T-helper 2 cell (primary cell): ENCODE measurements around the gene ADCYAP1.

ENCODE experiments used
- DNase-seq, 5 experiments: peaks; one replicate each; pipeline versions ENCODE4 v3.0.0 to v3.0.0-alpha.2; 2012 to 2022

Gene ADCYAP1

DNA sequence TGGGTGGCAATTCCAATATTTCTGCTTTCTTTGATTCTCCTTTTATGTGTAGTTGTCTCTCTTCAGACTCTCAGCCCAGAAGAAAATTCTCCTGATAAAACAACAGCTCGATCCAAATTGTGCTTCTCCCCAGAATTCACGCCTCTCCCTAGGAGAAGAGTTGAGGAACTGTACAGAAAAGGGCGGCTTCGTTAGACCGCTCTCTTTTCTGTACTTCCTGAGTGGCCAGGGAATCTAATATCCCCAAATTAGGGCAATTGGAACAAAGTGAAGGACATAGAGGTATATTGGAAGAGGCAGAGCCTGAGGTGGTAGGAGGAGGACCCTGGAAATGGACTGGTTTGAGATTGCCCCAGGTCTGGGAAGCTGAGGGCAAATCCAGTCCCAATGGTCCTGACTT lies 5.6 kb downstream of the ADCYAP1 start:
- DNase-seq, result no peak

DNA sequence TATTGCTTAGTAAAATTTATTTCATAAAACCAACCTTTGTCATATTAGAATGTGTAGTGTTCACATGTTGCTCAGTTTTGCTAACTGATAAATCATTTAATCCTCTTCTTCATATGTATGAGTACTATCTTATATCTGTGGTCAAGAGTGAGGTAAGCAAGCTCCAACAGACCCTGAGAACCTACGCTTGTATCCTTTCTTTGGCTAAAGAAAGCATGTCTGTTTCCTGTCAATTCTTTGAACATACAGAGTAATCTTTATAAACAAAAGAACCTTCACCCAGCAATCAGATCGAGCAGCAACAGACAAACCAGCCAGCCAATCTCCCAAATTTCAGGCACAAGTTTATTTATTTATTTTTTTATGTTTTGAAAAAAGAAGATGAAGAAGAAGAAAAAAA lies 6.4 kb downstream of the ADCYAP1 start:
- DNase-seq, result no peak

DNA sequence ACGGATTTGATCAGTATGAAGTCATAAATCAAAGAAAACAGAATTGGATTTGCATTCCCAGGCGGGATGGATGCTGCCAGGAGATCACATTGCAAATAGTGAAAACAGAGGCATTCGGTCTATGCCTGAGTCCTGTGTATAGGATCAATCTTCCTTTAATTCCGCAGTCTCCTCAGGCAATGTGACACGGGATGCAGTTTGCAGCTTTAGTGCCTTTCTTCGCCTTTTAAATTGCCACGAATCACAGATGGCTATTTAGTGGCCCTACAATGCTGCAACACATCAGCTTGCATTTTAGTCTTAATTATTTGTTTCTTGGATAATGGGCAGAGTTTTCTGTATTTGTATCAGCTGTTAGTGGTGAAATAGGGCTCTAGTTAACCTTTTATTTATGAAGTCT lies 6.8 kb downstream of the ADCYAP1 start:
- DNase-seq, result no peak

DNA sequence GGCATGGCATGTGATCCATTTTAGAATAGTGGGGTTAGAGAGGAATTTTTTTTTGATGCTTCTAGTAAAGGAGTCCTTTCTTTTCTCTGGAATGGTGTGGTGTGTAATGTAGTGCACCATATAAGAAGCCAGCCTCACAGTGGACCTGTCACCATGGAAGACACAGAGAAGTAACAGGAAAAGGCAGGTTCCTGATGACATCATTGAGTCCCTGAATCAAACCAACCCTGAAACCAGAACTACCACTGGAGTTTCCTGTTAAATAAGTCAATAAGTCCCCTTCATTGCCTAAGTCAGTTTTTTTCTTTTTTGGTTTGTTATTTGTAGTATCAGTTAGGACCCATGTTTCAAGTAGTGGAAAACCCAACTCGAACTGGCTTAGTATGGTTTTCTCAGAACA lies 11.9 kb downstream of the ADCYAP1 start:
- no peak for DNase-seq

DNA sequence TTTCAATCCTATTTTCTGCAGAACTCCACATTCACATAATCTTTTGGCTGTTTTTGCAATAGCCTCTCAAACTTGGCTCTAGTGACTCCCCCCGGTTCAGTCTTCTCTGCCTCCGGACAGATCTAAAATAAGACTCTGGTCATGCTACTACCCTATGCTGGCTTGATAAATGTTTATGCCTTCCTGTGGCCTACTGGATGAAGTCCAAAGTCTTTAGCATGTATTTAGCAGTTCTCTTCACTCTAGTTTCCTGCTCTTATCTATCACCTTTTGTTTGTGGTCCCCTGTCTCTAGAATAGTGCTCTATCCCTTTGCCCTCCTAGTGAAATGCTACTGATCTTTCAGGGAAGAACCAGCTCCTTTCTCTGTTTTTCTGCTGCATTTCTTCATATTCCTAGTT lies 14.4 kb downstream of the ADCYAP1 start:
- no peak for DNase-seq

DNA sequence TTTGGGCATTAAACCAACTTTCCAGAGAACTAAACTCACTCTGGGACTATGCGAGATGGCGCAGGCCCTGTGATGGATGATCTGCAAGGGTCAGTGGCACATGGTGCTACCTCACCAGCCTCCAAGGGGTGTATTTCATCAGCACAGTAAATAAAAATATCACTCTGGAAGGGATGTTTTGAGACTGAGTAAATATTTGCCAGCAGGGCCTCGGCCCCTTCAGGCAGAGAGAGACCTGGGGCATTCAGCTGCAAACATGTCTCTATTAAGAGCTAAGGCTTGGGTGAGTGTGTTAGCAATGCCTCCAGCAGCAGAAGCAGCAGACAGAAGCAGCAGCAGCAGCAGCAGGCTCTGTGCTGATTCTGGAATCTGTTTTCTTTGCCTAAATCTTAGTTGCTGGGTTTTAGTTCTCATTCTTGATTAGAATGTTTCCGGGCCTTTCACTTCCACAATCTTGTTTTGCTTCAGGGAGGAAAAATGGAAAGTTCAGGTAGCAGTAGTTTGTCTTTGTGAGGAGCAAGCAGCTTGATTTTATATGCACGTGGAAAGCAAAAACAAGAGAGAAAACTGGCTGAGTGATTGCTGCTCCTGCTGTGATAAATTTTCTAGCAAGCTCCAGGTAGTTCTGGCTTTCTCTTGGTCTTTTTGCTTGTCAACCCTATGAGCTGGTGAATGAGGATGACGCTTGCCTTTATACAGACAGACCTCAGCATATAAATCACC lies 18.6 kb downstream of the ADCYAP1 start:
- no peak for DNase-seq

DNA sequence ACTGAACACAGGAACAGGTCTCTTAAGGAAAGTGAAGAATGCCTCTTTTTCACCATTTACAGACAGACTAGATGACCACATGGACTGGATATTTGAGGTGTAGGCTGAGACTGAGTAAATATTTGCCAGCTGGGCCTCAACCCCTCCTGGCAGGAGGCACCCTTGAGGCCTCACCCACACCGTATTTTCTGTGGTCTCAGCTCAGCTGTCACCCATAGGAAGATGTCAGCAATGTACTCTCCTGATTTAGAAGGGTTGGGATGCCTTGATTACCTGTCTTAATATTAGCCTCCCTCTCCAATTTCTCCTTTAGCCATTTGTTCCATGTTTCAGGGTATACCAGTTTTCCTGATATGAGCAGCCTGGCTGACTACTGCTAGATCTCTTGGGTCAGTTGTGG lies 20.3 kb downstream of the ADCYAP1 start:
- DNase-seq, result no peak

DNA sequence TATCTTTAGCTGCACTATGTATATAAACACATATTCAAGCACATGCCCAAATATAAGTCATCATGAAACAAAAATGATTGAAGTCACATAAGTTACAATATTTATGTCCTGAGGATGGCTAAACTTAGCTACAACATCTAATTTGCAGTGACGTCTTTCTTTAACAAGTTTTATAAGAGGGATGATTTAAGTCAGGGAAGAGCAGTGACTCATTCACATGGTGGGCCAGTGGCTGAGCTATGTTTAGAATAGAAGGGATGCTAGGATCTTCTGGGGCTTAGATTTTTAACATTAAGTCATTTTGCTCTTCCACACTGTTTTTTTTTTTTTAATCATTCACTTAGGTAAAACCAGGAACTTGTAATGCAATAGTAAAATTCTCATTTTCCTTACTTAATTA lies 22.3 kb downstream of the ADCYAP1 start:
- no peak for DNase-seq

DNA sequence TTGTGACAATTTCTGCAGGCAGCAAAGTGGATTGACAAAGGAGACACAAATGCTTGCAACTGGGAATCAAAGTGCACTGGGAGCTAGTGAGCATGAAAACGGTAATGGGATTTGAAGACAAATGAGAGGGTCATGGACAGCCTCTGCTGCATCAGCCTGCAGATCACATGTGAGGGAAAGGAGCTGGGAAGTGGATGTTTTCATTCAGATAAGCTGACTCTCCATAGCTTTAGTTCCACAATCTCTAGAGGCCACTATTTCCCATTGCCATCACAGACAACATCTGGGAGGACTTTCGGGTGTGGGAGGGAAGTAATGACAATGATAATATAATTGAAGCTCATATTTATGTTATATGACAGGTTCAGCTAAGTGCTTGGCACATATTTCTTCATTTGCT lies 28.4 kb downstream of the ADCYAP1 start:
- no peak for DNase-seq

DNA sequence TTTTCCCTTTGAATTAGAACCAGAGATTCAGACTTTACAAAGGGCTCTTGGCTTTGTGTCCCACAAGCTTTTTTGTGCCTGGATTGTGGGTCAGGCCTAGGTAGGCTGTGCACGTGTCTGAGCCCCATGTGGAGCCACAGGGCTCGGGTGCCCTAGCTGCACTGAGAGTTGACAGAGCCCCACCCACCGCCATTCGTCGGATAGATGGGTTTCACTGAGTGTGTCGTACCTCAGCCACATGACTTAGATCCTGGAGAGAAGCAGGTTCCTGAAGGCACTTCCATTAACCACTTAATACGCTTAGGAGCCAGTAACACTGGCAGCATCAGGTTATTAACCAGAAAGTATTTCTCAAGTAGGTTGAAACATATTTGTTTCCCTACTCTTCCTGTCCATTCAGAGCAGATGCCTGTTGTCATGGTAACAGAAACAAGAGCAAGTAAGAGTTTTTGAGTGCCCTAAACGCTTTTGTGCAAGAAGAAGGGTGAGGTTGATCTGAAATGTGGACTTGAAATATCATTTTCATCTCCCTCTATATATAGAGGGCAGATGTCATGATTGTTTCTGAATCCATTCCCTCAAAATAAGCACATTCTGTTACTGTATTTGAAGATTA lies 30.0 kb downstream of the ADCYAP1 start:
- DNase-seq, result no peak

DNA sequence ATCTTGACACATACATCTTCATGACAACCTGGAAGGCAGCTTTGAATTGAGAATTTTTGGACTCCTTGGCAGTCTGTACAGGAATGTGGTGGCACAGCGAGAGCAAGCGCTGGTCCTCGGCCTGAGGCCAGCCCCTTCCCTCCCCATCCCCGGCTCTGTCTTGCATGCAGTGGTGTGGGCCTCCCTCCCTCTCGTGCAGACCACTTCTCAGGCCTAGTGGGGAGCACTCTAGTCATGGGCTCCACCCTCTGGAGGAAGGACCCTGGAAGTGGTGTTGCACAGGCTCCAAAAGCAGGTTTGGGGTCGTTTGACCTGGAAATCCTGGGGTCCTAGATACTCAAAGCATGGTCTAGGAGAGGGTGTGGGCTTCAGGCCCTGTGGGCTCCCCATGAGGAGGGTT lies 32.3 kb downstream of the ADCYAP1 start:
- no peak for DNase-seq

DNA sequence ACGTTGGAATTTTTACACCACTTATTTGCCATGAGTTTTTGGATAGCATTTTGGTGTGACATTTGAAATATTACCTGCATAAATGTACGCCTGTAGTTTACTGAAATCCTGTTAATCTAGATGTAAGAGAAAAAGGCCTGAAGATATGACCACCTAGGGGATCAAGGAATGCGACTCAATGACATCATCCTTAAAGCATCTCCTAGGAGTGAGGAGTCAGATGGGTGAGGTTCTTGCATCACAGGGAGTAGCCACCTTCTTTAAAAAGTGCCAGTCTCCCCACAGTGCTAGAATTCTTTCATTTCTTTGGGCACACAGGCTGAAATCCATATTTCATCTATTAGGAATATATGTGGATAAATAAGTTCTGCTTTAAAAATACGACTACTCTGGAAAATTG lies 34.5 kb downstream of the ADCYAP1 start:
- DNase-seq, result no peak

DNA sequence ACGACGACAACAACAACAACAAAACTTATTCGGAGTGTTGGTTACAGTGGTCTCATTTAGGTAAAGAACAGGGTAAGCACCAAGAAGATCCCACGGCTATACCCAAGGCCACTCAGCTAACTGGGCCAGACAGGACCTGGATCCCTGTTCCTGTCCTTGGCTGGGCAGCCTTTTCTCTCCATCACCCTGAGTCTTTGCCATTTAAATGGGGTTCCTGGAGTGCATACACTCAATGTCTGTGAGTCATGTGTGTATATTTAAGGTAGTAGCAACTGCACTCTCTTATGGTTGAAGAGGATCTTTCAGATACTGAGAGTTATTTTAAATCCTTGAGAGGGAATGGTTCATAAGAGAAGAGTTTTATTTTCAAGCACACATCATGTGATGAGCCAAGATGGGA lies 35.3 kb downstream of the ADCYAP1 start:
- DNase-seq, result no peak

DNA sequence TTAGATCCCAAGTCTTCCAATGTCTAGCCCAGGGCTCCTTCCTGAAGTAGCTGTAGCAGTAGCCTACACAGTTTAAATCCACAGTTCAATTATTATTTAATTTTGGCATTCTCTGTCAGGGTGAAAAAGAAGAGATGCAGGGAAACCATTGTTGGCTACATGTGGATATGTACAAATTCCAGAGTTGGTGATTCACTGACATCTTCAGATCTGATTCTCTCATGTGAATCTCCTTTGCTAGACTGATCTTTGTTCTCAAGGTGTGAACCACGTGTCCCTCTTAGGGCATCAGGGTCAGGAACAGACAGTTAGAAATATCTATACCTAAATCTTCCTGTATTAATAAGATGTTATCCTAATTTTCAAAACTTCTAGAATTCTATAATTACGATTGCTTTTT lies 36.7 kb downstream of the ADCYAP1 start:
- DNase-seq, result no peak

DNA sequence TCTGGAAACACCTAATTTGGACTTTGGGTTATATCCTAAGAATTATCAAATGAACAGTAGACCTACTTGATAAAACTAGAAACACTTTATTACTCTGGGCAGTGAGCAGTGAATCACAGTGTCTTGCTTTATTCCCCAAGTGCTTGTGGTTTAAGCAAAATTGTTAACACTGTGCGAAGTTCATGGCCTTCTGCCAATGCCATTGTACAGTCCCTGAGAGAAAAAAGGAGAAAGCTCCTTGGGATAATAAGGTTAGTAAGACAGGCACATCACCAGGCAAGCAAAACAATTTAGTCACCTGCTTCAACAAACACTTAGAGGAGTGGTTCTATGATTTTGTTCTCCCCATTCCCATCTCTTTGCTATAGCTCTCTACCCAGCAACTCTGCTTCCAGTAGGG lies 39.8 kb downstream of the ADCYAP1 start:
- DNase-seq, result no peak

DNA sequence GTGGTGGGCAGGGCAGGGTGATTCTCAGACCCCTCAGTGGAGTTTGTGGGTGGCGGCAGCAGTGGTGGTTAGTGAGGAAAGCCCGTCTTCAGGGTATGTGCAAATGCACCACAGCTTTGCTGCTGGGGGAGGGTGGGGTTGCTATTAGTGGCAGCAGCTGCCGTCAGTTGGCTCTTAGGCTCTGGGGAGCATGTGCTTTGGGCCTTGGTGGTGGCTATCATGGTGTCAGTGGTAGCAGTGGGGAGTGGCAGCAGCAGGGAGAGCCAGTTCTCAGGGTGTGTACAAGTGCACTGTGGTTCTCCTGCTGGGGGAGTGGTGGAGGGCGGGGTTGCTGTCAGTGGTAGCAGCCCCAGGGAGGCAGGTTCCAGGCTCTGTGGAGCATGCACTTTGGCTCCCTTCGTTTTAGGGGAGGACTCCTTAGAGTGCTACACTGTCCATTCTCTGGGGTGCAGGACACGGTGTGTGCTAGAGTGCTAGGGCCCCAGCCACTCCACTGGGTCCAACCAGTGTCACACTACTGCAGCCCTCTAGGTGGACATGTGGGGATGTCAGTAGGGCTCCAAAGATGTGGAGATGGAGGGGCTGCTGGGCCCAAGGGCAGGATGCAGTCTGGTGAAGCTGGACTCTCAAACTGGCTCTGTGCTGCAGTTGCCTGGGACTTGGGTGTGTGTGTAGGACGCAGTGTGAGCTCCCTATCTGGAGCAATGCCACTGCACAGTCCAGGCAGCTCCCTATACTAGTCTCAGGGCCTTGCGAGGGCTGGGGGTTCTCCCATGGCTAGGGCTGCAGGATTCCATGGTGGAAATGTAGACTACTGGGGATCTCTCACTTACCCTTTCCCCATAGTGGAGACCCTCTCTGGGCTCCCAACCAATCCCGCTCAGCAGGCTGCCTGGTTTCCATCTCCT lies 45.3 kb downstream of the ADCYAP1 start:
- DNase-seq, result no peak

DNA sequence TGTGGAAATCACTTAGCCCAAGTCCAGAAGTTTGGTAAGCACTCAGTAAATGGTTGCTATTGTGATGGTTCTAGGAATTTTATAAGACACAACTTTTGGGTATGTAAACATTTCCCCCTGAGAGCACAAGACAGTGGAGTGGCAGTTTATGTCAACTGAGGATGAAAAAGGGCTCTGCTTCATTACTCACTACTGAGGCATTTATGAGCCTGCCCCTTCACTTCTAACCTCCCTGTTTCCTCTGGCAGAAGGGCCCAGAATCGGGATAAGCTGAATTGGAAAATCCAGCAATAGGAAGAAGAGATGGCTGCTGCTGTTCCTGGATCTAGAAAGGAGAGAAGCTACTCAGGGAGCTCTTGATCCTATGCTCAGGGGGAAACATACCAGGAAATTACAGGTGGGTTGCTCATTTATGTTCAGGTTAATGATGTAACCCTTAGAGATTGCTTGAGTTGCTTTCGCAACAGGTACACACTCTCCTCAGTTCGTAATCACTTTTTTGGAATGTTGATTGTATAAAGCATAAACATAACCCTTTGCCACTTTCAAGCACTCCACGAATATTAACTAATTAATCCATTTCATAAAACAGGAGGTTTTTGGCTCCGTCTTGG lies 46.3 kb downstream of the ADCYAP1 start:
- no peak for DNase-seq

DNA sequence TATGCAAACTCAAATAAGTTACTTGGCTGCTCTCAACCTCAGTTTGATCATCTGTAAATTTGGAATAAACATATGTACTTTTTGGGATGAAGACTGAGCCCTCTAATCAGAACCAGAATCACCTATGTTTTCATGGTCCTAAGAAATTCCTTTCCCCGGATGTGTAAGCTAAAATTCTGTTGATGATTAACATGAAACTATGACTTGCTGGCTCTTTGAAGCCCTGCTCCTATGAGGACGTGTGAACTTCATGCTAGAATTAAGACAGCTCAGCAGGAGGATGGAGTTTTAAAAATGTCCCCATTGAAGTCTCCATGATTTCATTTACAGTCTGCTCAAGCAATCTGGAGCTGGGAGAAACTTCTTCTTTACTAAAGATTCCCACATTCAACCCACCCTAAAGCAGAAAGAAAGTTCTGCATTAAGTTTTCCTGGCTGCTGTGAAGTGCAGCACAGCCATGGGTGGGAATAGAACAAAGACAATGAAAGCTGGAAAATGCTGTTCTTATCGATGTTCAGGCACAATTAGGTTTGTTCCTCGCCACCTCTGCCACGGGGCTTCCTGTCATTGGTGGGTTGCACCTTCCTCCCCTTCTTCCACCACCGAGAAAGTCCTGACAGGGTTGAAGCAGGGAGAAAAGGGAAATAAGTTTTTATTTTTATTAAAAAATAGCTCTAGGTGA lies 50.9 kb downstream of the ADCYAP1 start:
- DNase-seq, result no peak

DNA sequence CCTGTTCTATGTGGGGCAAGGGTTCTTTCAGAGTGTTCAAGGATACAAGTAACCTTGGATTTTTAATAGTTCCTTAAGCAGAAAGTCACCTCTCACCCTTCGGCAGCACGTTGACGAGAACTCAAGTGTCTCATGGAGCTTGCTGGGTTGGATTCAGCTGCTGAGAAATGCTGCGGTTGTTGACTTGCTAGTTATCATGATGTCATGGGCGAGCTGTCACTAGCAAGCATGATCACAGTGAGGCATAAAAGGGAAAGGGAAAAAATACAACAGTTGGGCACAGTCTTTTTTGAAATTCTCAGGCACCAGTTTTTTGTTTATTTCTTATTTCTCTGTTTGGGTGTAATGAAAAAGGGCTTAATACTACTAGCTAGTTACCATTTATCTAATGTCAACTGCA lies 53.2 kb downstream of the ADCYAP1 start:
- DNase-seq, result no peak

DNA sequence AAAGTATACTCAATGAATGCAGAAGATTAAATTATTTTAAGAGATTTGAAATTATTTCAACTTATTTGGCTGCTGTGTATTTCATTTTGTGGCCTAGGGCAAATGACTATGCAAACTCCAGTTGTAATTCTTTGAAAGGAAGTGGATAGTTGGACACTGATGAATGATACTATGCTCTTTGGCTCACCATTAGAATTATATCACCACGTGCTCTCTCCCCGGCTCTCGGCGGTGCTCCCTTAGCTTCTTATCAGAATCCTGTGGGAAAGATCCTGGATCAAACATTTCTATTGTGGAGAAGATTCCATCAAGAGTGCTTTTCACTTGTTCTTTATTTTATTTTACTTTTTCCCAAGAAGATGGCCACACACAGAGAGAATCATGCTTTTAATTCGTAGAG lies 55.2 kb downstream of the ADCYAP1 start:
- DNase-seq, result no peak
